HL-60/S4 treated with retinoic acid at 250 ng/mL for 4 days and 3 days (cell line): ENCODE measurements around the gene NCOA7.

Source experiments
- in situ Hi-C: fragments of 300-500 bp; cut with MboI; formaldehyde crosslinking; loops from 2 replicates; pipeline ENCODE4 v1.7.0; 2022; ENCODE audit warnings: low sequenced_read_pairs

NCOA7 gene

GRCh38 chr6:125858427-125859320 lies 67.9 kb downstream of the NCOA7 start:
- in situ Hi-C loops: no loop called here

GRCh38 chr6:125859727-125860126 lies 69.0 kb downstream of the NCOA7 start:
- in situ Hi-C loops: no loop called here

- in situ Hi-C loops: no loop called here
Measured at GRCh38 chr6:125863023-125863422, 72.3 kb downstream of the NCOA7 start.

GRCh38 chr6:125865015-125865414 lies 74.3 kb downstream of the NCOA7 start:
- in situ Hi-C loops: no loop called here

GRCh38 chr6:125866433-125866832 lies 75.7 kb downstream of the NCOA7 start:
- in situ Hi-C loops: no loop called here

GRCh38 chr6:125867483-125867942 lies 76.8 kb downstream of the NCOA7 start:
- in situ Hi-C loops: no loop called here

- in situ Hi-C loops: no loop called here
Measured at GRCh38 chr6:125868252-125868651, 77.5 kb downstream of the NCOA7 start.

- in situ Hi-C loops: no loop called here
Measured at GRCh38 chr6:125868678-125869395, 78.1 kb downstream of the NCOA7 start.

- in situ Hi-C loops: no loop called here
Measured at GRCh38 chr6:125869427-125869826, 78.7 kb downstream of the NCOA7 start.

GRCh38 chr6:125871365-125871764 lies 80.6 kb downstream of the NCOA7 start:
- in situ Hi-C loops: no loop called here

GRCh38 chr6:125872259-125872921 lies 81.6 kb downstream of the NCOA7 start:
- in situ Hi-C loops: no loop called here

- in situ Hi-C loops: no loop called here
Measured at GRCh38 chr6:125882243-125882642, 91.5 kb downstream of the NCOA7 start.

- in situ Hi-C loops: no loop called here
Measured at GRCh38 chr6:125884634-125885371, 94.0 kb downstream of the NCOA7 start.

GRCh38 chr6:125886021-125886420 lies 95.3 kb downstream of the NCOA7 start:
- in situ Hi-C loops: no loop called here

- in situ Hi-C loops: no loop called here
Measured at GRCh38 chr6:125886914-125887313, 96.2 kb downstream of the NCOA7 start.

GRCh38 chr6:125887372-125887771 lies 96.6 kb downstream of the NCOA7 start:
- in situ Hi-C loops: no loop called here

GRCh38 chr6:125888989-125889656 lies 98.4 kb downstream of the NCOA7 start:
- in situ Hi-C loops: no loop called here

- in situ Hi-C loops: no loop called here
Measured at GRCh38 chr6:125899726-125900182, 109.0 kb downstream of the NCOA7 start.

GRCh38 chr6:125904871-125905270 lies 114.1 kb downstream of the NCOA7 start:
- in situ Hi-C loops: no loop called here
